Astrocyte of the cerebellum (primary cell): Measurements from ENCODE around the gene ZCCHC24.

Experiments
- DNase-seq: peaks from one replicate; pipeline ENCODE4 v3.0.0-alpha.2; 2011; ENCODE audit warnings: low read depth
- H3K4me3 ChIP-seq: 2 replicates; pipeline ENCODE4 v1.5.1; 2011; ENCODE audit warnings: mild to moderate bottlenecking, low read depth, low read length, moderate library complexity
- in situ Hi-C: cut with HindIII; loops from 2 replicates; pipeline ENCODE4 v1.10.0; 2017; ENCODE audit warnings: low sequenced_read_pairs
- TF ChIP-seq, protein P1 (sequence below): IDR thresholded peaks from 2 replicates; pipeline ENCODE4 v1.5.1; 2012; ENCODE audit warnings: low read length, low read depth, moderate library complexity, mild to moderate bottlenecking; ENCODE audit errors: missing control alignments

The ZCCHC24 gene

DNA sequence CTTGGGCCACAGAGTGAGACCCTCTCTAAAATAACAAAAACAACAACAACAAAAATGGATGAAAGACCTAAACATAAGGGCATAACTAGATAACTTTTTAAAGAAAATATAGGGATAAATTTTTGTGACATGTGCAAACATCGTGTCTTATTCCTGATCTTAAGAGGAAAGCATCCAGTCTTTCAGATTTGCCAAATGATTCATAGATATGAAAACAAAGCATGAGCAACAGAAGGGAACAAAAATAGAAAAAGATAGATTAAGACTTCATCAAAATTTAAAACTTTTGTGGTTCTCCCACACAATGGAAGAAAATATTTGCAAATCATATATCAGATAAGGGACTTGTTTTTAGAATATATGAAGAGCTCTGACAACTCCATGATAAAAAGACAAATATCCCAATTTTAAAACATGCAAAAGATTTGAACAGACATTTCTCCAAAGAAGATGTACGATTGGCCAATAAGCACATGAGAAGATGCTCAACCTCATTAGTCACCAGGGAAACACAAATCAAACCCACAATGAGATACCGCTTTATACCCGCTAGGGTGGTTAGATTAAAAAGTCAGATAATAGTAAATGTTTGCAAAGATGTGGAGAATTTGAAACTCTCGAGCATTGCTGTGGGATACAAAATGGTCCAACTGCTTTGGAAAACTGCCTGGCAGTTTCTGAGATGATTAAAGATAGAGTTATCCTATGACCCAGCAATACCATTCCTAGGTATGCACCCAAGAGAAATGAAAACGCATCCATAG is 77.8 kb downstream of the ZCCHC24 start:
- in situ Hi-C loops = loop anchor here (25.0 kb wide), 1 partner anchor 545 kb away; no protein-coding TSS in a partner anchor
- no peak for DNase-seq
- H3K4me3 ChIP-seq = no peak overlapping the region
- TF ChIP-seq, protein P1, sequence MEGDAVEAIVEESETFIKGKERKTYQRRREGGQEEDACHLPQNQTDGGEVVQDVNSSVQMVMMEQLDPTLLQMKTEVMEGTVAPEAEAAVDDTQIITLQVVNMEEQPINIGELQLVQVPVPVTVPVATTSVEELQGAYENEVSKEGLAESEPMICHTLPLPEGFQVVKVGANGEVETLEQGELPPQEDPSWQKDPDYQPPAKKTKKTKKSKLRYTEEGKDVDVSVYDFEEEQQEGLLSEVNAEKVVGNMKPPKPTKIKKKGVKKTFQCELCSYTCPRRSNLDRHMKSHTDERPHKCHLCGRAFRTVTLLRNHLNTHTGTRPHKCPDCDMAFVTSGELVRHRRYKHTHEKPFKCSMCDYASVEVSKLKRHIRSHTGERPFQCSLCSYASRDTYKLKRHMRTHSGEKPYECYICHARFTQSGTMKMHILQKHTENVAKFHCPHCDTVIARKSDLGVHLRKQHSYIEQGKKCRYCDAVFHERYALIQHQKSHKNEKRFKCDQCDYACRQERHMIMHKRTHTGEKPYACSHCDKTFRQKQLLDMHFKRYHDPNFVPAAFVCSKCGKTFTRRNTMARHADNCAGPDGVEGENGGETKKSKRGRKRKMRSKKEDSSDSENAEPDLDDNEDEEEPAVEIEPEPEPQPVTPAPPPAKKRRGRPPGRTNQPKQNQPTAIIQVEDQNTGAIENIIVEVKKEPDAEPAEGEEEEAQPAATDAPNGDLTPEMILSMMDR = no peak

DNA sequence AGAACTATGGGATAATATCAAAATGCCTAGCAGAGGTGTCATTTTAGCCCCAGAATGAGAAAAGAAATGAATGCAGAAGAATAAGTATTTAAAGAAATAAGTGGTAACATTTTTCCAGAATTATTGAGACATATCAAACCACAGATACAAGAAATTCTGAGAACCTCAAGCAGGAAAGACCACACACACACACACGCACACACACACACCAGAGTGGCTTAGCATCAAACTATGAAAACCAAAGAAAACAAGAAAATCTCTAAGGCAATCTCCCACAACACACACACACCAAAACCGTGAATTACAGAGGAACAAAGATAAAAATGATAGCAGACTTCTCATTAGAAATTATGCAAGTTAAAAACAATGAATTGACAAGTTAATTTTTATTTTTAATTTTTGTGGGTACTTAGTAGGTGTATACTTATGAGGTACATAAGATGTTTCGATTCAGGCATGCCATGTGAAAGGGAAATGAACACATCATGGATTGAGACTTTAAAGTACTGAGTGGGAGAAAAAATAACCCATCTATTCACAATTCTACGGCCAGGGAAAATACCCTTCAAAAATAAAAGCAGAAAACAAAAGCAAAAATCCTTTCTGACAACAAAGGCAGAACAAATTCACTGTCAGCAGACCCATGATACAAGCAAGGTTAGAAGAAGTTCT is 83.6 kb downstream of the ZCCHC24 start:
- H3K4me3 ChIP-seq = no peak overlapping the region
- TF ChIP-seq, protein P1 = no peak
- in situ Hi-C loops = loop anchor here (25.0 kb wide), 1 partner anchor 550 kb away; no protein-coding TSS in a partner anchor
- DNase-seq = no peak

DNA sequence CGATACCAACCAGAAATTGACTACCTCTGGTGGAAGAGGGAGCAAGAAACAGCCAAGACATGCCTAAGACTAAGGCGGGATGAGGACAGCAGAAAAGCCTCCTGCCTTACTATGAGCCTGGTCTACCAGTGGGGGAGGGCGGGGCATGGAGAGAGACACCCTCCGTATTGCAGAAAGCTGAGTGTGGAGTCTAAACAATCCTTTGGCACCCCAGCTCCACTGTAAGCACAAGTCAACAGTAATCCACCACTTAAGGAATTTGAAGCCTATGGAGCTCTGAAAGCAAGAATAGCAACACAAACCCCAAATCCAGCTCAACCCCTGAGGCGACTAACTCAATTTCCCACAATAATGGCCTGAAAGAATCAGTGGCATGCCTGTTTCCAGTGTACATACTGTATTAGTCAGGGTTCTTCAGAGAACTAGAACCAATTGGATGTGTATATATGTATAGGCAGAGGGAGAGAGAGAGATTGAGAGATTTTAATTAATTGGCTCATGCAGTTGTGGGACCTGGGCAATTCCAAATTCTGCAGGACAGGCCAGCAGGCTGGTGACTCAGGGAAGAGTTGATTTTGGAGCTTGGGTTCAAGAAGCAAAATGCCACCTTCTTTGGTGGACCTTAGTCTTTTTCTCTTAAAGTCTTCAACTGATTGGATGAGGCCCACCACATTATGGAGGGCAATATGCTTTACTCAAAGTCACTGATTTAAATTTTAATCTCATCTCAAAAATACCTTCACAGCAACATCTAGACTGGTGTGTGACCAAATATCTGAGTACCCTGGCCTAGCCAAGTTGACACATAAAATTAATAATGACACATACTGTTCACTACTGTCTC is 84.7 kb downstream of the ZCCHC24 start:
- in situ Hi-C loops = loop anchor here (25.0 kb wide), 1 partner anchor 552 kb away; no protein-coding TSS in a partner anchor
- DNase-seq = no peak
- no peak overlapping the region for H3K4me3 ChIP-seq
- TF ChIP-seq, protein P1 = no peak

DNA sequence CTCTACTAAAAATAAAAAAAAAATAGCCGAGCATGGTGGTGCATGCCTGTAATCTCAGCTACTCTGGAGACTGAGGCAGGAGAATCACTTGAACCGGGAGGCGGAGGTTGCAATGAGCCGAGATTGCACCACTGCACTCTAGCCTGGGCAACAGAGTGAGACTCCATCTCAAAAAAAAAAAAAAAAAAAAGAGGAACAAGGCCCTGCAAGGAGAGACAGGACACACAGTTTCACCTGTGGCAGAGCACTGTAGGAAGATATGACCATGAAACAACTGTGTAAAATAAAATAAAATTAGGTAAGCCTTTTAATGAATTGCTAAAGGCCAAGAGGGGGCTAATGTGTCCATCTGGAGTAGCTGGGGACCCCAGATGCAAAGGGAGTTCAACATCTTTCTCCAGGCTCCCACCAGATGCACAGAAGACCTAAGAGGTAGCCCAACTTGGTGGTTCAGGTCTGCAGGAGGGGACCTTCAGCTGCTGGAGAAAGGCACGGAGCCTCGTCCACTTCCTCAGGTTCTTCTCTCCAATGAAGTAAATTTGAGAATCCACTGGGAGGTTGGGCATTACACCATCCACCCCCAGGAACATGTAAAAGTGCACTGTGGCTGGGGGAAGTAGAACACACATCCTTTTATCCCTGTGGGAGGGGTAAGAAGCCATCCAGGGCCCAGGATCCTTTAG is 85.5 kb downstream of the ZCCHC24 start:
- no peak for DNase-seq
- no peak overlapping the region for H3K4me3 ChIP-seq
- in situ Hi-C loops = loop anchor here (25.0 kb wide), 1 partner anchor 552 kb away; no protein-coding TSS in a partner anchor
- TF ChIP-seq, protein P1 = no peak

DNA sequence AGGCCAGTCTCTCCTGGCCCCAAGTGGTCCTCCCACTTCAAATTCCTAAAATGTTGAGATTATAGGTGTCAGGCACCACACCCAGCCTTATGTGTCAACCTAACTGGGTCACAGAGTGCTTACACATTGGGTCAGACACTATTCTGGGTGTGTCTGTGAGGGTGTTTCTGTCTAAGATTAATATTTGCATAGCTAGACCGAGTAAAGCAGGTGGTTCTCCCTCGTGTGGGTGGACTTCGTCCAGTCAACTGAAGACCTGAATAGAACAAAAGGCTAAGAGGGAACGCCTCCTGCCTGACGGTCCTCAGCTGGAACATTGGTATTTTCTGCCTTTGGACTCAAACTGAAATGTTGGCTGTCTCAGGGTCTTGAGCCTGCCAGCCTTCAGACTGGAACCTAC is 86.6 kb downstream of the ZCCHC24 start:
- in situ Hi-C loops = loop anchor here (25.0 kb wide), 1 partner anchor 553 kb away; no protein-coding TSS in a partner anchor
- no peak overlapping the region for H3K4me3 ChIP-seq
- no peak for DNase-seq
- TF ChIP-seq, protein P1 = no peak
